ENCODE results near the gene MEX3A. TPM values are rescaled to one million over a fixed set of nuclear protein-coding genes. Genes with fewer than 3 reads are reported as not detected.
A peak's percentile ranks its signal among the peaks of the same experiment; 100 is the strongest.
"Not testable (repeated sequence)": the region's sequence is repeated elsewhere in the genome, so short reads cannot be mapped to it uniquely, and the experiment has no call there.

The MEX3A gene
- total RNA-seq, 1 donor from 2014 or later = 1.2 TPM

GRCh38 chr1:156123356-156124196 is 41.3 kb upstream of the MEX3A start:
- H3K27ac Mint-ChIP-seq = peak overlapping the region; percentile 84
- peak overlapping the region; percentile 13 for H3K4me3 Mint-ChIP-seq (ENCODE audit: low read depth)
- H3K27me3 Mint-ChIP-seq (ENCODE audit: low read depth) = no peaks in the 10 kb centered on the region
- peaks cover 19% of the 10 kb centered on the region for H3K36me3 Mint-ChIP-seq (ENCODE audit: low read depth)
- no peak for DNase-seq (ENCODE audit: low spot score)
- H3K9me3 Mint-ChIP-seq = no peaks in the 10 kb centered on the region
- H3K4me1 Mint-ChIP-seq (ENCODE audit: low read depth) = peaks cover 58% of the 10 kb centered on the region
- intact Hi-C loops (cut with micrococcal nuclease) = loop anchor here (10.0 kb wide), 1 partner anchor 381 kb away; the partner anchor contains the start of gene MEF2D

- Mint-ChIP-seq H3K27ac (peak overlapping the region; percentile 84), H3K36me3 (ENCODE audit: low read depth) (peaks cover 19% of the 10 kb centered on the region), H3K4me1 (ENCODE audit: low read depth) (peaks cover 56% of the 10 kb centered on the region), H3K4me3 (ENCODE audit: low read depth) (peak overlapping the region; percentile 13), H3K9me3 (no peaks in the 10 kb centered on the region), H3K27me3 (ENCODE audit: low read depth) (no peaks in the 10 kb centered on the region)
- DNase-seq (ENCODE audit: low spot score) = no peak
- intact Hi-C loops (cut with micrococcal nuclease) = loop anchor here (10.0 kb wide), 1 partner anchor 382 kb away; the partner anchor contains the start of gene MEF2D
These were observed 40.5 kb upstream of the MEX3A start for GRCh38 chr1:156122519-156123355.

DNA sequence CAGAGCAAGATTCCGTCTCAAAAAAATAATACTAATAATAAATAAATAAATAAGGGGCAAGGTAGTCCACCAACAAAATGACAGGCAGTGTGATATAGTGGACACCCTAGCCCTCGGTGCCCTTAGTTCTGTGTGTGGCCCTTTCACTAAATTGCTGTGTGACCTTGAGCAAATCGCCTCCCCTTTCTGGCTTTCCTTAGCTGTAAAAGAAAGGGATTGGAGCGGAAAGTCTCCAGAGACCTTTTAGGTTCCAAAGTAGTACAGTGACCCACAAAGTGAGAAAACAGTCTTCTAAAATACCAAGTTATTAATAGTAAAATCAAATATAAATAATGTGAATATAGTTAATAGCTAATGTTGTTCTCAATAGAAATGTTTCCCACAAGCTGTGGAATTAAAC is 39.8 kb upstream of the MEX3A start:
- Mint-ChIP-seq H3K36me3 (ENCODE audit: low read depth) (peaks cover 18% of the 10 kb centered on the region), H3K27me3 (ENCODE audit: low read depth) (no peaks in the 10 kb centered on the region), H3K4me1 (ENCODE audit: low read depth) (peaks cover 49% of the 10 kb centered on the region), H3K9me3 (no peaks in the 10 kb centered on the region), H3K4me3 (ENCODE audit: low read depth) (no peak overlapping the region), H3K27ac (no peak overlapping the region)
- DNase-seq (ENCODE audit: low spot score) = no peak
- intact Hi-C loops (cut with micrococcal nuclease) = loop anchor here (10.0 kb wide), 1 partner anchor 383 kb away; the partner anchor contains the start of gene MEF2D

DNA sequence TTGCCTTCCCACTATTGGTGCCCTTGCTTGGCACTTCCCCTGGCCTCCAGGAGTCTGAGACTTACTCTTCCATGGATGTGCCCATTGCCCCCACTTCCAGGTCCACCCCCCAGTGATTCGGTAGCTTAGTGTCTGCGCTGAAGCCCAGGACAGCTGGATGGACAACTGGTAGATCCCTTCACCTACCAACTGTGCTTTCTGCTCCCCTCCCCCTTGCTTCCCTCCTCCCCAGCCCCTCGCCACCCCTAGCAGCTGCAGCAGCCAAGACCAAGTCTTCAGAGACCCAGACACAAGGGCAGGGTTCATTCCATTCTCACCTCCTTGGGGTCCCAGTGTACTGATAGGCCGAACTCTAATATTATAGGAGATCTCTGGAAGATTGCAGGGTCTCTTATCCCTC is 39.2 kb upstream of the MEX3A start:
- H3K4me1 Mint-ChIP-seq (ENCODE audit: low read depth) = peaks cover 46% of the 10 kb centered on the region
- H3K9me3 Mint-ChIP-seq = no peaks in the 10 kb centered on the region
- H3K36me3 Mint-ChIP-seq (ENCODE audit: low read depth) = peaks cover 22% of the 10 kb centered on the region
- no peak for DNase-seq (ENCODE audit: low spot score)
- H3K4me3 Mint-ChIP-seq (ENCODE audit: low read depth) = no peak overlapping the region
- no peaks in the 10 kb centered on the region for H3K27me3 Mint-ChIP-seq (ENCODE audit: low read depth)
- no peak overlapping the region for H3K27ac Mint-ChIP-seq
- intact Hi-C loops (cut with micrococcal nuclease) = loop anchor here (10.0 kb wide), 1 partner anchor 383 kb away; the partner anchor contains the start of gene MEF2D

- Mint-ChIP-seq H3K4me1 (ENCODE audit: low read depth) (peaks cover 46% of the 10 kb centered on the region), H3K36me3 (ENCODE audit: low read depth) (peaks cover 26% of the 10 kb centered on the region)
- H3K27me3 Mint-ChIP-seq (ENCODE audit: low read depth); H3K4me3 Mint-ChIP-seq (ENCODE audit: low read depth); H3K27ac Mint-ChIP-seq; H3K9me3 Mint-ChIP-seq; DNase-seq (ENCODE audit: low spot score): not testable (repeated sequence)
- intact Hi-C loops (cut with micrococcal nuclease) = loop anchor here (10.0 kb wide), 1 partner anchor 384 kb away; the partner anchor contains the start of gene MEF2D
These were observed 38.7 kb upstream of the MEX3A start for GRCh38 chr1:156121005-156121404.

DNA sequence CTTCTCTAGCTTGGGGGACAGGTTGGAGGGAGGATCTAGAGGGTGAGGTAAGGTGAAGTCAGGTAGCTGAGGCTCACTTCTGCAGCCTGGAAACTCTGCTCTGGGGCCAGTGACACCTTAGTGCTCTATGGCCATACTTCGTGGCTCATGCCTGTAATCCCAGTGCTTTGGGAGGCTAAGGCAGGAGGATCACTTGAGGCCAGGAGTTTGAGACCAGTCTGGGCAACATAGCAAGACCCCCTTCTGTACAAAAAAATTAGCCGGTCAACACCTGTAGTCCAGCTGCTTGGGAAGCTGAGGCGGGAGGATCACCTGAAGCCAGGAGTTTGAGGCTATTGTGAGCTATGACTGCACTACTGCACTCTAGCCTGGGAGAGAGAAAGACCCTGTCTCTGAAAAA is 38.1 kb upstream of the MEX3A start:
- Mint-ChIP-seq H3K4me1 (ENCODE audit: low read depth) (peaks cover 50% of the 10 kb centered on the region), H3K4me3 (ENCODE audit: low read depth) (no peak overlapping the region), H3K9me3 (no peaks in the 10 kb centered on the region), H3K27ac (peak overlapping the region; percentile 47), H3K36me3 (ENCODE audit: low read depth) (peaks cover 29% of the 10 kb centered on the region), H3K27me3 (ENCODE audit: low read depth) (no peaks in the 10 kb centered on the region)
- intact Hi-C loops (cut with micrococcal nuclease) = loop anchor here (10.0 kb wide), 1 partner anchor 384 kb away; the partner anchor contains the start of gene MEF2D
- no peak for DNase-seq (ENCODE audit: low spot score)

- DNase-seq (ENCODE audit: low spot score) = no peak
- intact Hi-C loops (cut with micrococcal nuclease) = loop anchor here (10.0 kb wide), 1 partner anchor 385 kb away; the partner anchor contains the start of gene MEF2D
- peaks cover 45% of the 10 kb centered on the region for H3K4me1 Mint-ChIP-seq (ENCODE audit: low read depth)
- H3K4me3 Mint-ChIP-seq (ENCODE audit: low read depth) = no peak overlapping the region
- H3K9me3 Mint-ChIP-seq = no peaks in the 10 kb centered on the region
- H3K36me3 Mint-ChIP-seq (ENCODE audit: low read depth) = peaks cover 31% of the 10 kb centered on the region
- H3K27ac Mint-ChIP-seq = peak overlapping the region; percentile 47
- H3K27me3 Mint-ChIP-seq (ENCODE audit: low read depth) = no peaks in the 10 kb centered on the region
These were observed 37.4 kb upstream of the MEX3A start for GRCh38 chr1:156119503-156120209.

GRCh38 chr1:156118177-156118868 is 36.1 kb upstream of the MEX3A start:
- H3K9me3 Mint-ChIP-seq = no peaks in the 10 kb centered on the region
- H3K4me3 Mint-ChIP-seq (ENCODE audit: low read depth) = peak overlapping the region; percentile 54
- H3K27ac Mint-ChIP-seq = no peak overlapping the region
- no peaks in the 10 kb centered on the region for H3K27me3 Mint-ChIP-seq (ENCODE audit: low read depth)
- peaks cover 33% of the 10 kb centered on the region for H3K36me3 Mint-ChIP-seq (ENCODE audit: low read depth)
- no peak for DNase-seq (ENCODE audit: low spot score)
- intact Hi-C loops (cut with micrococcal nuclease) = no loop called here
- H3K4me1 Mint-ChIP-seq (ENCODE audit: low read depth) = peaks cover 42% of the 10 kb centered on the region

DNA sequence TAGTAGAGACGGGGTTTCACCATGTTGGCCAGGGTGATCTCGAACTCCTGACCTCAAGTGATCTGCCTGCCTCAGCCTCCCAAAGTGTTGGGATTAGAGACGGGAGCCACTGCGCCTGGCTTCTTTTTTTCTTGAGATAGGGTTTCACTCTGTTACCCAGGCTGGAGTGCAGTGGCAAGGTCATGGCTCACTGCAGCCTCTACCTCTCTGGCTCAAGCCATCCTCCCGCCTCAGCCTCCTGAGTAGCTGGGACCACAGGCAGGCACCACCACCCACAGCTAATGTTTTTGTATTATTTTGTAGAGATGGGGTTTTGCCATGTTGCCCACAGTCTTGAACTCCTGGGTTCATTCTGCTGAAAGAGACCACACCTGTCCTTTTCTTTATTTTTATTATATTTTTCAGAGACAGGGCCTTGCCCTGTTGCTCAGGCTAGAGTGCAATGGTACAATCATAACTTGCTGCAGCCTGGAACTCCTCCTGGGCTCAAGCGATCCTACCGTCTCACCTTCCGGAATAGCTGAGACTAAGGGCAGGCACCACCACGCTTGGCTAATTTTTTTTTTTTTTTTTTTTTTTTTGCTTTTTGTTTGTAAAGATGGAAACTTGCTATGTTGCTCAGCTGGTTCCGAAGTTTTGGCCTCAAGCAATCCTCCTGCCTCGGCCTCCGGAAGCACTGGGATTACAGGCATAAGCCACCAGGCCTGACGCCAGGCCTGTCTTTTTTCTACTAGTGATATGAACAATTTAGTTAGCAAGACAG is 35.3 kb upstream of the MEX3A start:
- Mint-ChIP-seq H3K9me3 (no peaks in the 10 kb centered on the region), H3K4me3 (ENCODE audit: low read depth) (peak overlapping the region; percentile 42), H3K27ac (no peak overlapping the region), H3K27me3 (ENCODE audit: low read depth) (no peaks in the 10 kb centered on the region), H3K36me3 (ENCODE audit: low read depth) (peaks cover 33% of the 10 kb centered on the region), H3K4me1 (ENCODE audit: low read depth) (peaks cover 40% of the 10 kb centered on the region)
- intact Hi-C loops (cut with micrococcal nuclease) = no loop called here
- DNase-seq (ENCODE audit: low spot score) = no peak

DNA sequence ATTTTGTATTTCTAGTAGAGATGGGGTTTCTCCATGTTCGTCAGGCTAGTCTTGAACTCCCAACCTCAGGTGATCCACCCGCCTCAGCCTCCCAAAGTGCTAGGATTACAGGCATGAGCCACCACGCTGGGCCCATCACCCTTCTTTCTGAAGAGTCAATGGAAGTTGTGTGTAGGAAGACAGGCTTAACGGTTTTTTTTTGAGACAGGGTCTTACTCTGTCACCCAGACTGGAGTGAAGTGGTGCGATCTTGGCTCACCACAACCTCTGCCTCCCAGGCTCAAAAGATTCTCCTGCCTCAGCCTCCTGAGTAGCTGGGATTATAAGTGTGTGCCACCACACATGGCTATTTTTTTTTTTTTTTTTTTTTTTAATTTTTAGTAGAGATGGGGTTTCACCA is 34.5 kb upstream of the MEX3A start:
- peaks cover 40% of the 10 kb centered on the region for H3K4me1 Mint-ChIP-seq (ENCODE audit: low read depth)
- H3K4me3 Mint-ChIP-seq (ENCODE audit: low read depth) = peak overlapping the region; percentile 95
- H3K36me3 Mint-ChIP-seq (ENCODE audit: low read depth) = peaks cover 33% of the 10 kb centered on the region
- H3K27ac Mint-ChIP-seq; intact Hi-C loops (cut with micrococcal nuclease); H3K9me3 Mint-ChIP-seq; DNase-seq (ENCODE audit: low spot score); H3K27me3 Mint-ChIP-seq (ENCODE audit: low read depth): not testable (repeated sequence)

GRCh38 chr1:156115514-156116374 is 33.5 kb upstream of the MEX3A start:
- Mint-ChIP-seq H3K36me3 (ENCODE audit: low read depth) (peaks cover 33% of the 10 kb centered on the region), H3K9me3 (no peaks in the 10 kb centered on the region), H3K4me3 (ENCODE audit: low read depth) (peak overlapping the region; percentile 95), H3K27me3 (ENCODE audit: low read depth) (peaks cover 1% of the 10 kb centered on the region), H3K4me1 (ENCODE audit: low read depth) (peaks cover 40% of the 10 kb centered on the region), H3K27ac (peak overlapping the region; percentile 73)
- no peak for DNase-seq (ENCODE audit: low spot score)
- intact Hi-C loops (cut with micrococcal nuclease) = no loop called here

All from activated T-helper 2 cell treated with anti-CD3 and anti-CD28 coated beads, Interferon-gamma antibody, Interleukin-2, Interleukin-4, amounts not matched to agents 10 μg/mL and 5 μg/mL and 100 μg/mL, durations not matched to agents 14 hours and 24 hours and 36 hours (primary cell).